Head of caudate nucleus (tissue), 42 donors: ENCODE data around the gene GABBR2.

Experiments used
- DNase-seq, 42 donors: peaks; one replicate each; pipeline versions ENCODE4 v3.0.0 to v3.0.0-alpha.2; 2020 to 2021; ENCODE audit warnings: mixed read lengths in 7 of 42
- intact Hi-C: fragments of 100-400 bp; cut with DNase I; formaldehyde crosslinking; loops from one replicate; pipeline ENCODE4 v1.15.0; 2022

The GABBR2 gene

DNA sequence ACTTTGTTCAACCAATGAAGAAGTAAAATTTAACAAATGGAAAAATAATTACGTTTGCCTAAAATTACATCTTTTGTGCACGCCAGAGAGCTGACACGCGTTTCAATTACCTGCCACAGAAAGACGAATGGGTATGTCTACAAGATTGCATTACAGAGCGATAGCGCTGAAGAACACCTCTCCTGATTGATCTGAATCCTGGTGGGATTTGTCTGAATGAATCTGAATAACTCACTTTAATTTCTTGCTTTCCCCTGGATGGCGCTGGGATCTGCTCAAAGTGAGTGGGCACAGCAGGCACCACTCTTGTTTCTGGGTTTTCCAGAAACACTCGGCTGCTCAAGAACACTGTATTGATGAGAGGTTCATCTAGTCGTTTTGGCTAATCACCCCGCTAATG, 304.5 kb downstream of the GABBR2 start:
- intact Hi-C loops: no loop called here
- DNase-seq: no peak

DNA sequence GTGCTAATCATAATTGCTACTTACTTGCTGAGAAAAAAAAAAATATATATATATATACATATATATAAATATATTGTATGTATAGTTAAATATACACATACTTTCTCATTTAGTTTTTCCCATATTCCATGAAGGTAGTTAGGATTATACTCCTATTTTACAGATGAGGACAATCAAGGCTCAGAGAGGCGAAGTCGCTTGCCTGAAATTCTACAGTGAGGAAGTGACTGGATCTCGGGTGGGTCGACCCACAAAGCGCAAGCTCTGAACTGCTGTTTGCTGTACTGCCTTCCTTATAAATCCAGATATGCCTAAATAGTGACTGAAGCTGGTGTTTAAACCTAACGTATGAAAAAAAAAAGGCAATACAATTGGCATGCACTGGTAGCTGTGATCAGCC, 305.0 kb downstream of the GABBR2 start:
- intact Hi-C loops: no loop called here
- no peak for DNase-seq

DNA sequence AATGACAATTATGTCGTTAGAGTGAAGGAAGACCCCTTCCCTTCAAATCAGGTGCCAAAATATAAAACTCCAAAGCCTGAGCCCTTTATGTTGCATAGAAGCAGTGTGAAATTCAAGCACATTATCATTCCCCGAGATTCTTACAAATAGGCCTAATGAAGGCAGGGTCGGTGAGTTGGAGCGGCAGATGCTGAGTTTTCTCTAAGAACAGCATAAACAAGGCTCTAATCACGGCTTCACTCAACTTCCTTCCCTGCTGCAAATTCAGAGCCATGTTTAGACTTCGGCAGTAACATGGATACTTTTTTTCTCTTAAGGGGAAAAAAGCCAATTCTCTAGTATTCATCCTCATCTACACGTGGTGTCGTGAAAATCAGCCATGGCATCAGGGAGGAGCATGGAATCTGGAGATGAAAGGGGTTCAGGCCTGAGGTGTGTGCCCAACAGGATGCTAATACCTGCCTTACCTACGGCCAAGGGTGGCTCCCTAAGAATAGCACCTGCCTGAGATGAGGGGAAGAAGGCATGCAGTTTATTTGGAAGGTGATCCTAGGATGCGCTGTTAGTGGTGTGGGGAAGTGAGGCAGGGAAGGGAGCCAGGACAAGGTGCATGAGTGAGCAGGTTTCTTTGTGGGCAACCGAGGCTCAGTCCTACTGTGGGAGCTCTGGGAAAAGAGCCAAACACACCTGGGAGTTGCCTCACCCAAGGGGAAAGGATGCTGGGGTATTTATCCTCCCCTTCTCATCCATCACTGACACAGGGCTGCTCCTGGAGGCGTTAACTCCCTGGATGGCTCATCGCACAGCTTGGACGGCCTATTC, 306.5 kb downstream of the GABBR2 start:
- DNase-seq: peak in 1 of 42 donors; percentile 1
- intact Hi-C loops: no loop called here

DNA sequence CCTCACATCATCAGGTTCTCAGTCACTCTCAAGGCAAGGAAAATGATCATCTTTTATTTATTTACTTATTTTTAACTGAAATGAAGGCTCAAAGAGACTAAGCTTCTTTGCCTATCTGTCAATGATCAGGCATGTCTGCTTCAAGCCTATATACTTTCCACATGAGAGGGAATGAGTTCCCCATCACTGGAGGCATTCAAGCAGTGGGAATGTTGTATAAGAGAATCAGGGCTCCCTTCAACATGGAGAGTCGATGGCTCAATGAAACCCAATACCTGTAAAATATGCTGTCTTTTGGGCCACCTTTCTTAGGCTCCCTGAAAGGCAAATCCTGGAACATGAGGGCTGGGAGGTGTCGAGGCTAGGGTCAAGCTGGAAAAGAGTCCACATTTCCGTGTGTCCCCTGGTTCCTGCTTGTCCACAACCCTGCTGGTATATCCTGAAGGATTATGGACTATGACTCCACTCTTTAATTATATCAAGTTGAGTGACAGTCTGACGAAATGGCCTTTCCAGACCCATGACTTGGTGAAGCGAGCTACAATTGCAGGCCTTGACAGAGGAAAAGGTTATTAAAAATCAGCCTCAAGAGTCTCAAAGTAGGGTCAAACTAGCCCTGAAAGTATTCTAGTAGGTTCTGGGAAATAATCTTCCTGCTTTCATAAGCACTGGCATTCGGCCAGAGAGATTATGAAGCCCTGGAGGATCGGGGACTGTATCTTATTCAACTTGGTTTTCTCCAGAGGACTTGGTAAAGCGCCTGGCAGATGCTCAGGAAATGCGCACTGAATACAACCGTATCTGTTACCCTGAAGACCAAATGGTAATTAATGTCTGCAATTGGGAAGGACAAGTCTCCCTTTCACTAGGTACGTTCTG, 307.4 kb downstream of the GABBR2 start:
- DNase-seq: peak in 1 of 42 donors; percentile 0
- intact Hi-C loops: no loop called here

DNA sequence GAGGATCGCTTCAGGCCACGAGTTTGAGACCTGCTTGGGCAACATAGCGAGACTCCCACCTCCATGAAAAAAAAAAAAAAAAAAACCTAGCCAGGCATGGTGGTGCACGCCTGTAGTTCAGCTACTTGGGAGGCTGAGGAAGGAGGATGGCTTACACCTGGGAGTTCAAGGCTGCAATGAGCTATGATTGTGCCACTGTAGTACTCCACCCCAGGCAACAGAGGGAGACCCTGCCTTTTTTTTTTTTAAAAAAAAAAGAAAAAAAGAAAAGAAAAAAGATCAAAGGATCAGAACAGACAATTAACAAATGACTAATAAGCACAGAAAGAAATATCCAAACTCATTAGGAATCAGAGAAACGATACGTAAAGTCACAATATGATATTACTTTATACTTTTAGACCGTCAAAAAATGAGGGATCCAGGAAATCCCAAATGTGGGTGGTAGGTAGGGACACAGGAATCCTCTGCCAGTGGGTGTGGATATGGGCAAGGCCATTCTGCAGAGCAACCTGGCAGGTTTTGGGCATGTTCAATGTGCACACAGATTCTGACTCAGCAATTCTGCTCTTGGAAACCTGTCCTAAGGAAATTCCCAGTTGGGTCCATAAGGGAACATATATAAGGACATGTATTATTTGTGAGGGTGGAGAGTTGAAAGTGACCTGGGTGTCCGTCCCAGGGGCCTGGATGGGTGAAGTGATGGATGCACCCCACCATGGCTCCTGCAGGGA, 308.6 kb downstream of the GABBR2 start:
- no peak for DNase-seq
- intact Hi-C loops: no loop called here

DNA sequence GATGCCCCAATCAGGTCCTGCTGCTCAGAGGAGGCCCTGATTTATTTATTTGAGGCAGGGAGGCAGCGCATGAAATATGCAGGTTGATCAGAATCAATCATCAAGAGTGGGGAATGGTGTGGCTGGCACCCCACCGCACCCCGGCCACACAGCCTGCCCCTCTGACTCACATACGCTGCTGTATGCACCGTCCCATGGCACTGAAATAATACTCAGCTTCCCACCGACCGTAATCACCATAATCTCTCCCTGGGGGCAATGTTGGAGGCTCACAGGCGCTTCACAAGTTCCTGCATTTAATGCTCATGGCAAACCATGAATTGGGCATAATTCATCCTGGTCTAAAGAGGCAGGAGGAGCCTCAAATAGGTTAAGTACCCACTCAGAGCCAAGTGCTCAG, 312.1 kb downstream of the GABBR2 start:
- no peak for DNase-seq
- intact Hi-C loops: no loop called here

DNA sequence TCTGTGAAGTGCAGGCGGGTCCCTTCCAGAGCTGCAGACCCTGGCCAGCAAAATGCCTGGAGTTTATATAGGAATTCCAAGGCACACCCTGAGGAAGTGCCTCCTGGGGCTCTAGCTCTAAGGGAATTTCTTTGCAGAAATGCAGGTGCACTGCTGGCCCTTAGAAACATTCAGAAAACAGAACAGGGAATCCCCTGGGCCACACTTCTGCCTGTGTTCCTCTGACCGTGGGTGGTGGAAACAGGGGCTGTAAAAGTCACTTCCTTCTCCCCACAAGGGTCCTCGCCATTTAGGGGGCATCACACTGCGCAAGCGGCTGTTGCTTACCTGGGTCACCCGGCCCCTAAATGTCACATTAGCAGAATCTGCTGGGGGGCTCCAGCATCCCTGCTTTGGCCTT, 312.5 kb downstream of the GABBR2 start:
- intact Hi-C loops: no loop called here
- DNase-seq: no peak

DNA sequence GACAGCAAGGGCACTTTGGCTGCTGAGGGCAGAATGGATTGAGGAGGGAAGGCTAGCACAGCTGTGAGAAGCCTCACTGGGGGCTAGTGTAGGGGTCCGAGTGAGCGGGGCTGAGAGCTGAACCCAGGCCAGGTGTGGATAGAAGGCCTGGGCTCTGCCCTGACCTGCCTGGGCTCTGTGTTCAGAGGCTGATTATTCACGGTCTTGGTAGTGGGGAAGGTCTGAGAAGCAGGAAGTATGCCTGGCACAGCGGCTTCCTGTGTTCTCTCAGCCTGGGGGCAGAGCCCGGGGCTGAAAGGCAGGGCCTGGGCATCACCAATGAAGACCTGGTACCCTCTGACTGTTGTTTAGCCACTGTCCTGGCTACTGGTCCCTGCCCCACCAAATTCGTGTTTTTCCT, 316.9 kb downstream of the GABBR2 start:
- no peak for DNase-seq
- intact Hi-C loops: no loop called here

DNA sequence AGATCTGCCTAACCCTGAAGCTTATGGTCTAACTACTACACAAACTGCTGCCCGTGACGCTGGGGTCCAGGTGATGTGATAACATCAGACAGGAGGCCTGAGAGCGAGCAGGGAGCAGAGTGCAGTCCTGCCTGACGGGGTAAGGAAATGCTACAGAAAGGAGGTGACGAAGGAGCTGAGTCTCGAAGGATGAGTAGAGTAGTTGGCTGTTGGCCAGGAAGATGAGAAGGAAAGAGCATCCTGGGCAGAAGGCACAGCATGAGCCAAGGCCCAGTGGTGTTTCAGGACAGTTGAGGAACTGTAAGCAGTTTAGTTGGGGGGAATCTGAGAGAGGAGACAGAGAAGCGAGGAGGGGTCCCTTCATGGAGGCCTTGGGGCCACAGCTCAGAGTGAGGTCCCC, 317.3 kb downstream of the GABBR2 start:
- intact Hi-C loops: no loop called here
- no peak for DNase-seq

DNA sequence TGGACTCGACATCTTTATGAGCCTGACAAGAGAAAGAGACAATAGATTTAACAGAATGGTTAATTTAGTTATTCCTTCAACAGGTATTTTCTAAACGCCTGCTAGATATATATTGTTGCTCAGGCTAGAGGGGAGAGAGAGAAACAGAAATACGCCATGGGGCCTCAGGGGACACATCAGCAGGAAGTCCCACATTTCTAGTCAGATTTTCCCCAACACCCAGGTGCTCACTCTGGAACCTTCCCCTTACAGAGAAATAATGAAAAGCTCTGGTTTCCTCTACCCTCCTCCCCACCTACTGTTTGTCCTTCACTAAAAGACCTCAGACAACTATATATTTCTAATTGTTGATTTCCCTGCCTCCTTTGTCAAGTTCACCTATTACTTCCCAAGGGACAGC, 323.0 kb downstream of the GABBR2 start:
- DNase-seq: no peak
- intact Hi-C loops: no loop called here

DNA sequence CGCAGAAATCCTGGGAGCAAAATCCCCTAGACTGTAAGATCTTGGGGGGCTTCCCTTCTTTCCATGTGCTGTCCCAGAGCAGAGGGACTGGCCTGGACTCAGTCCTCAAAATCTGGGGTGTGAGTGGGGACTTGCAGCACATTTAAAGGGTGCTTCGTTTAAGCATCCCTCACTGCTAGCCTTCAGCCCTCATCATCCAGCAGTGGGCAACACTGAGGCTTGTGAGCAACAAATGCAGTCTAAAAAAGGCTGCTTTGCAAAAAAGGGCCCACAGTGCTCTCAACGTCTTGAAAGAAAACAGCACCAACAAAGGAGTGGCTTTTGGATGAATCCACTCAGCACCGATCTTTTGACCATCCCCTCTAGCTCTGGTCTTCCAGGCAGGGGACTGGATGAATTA, 325.0 kb downstream of the GABBR2 start:
- intact Hi-C loops: no loop called here

DNA sequence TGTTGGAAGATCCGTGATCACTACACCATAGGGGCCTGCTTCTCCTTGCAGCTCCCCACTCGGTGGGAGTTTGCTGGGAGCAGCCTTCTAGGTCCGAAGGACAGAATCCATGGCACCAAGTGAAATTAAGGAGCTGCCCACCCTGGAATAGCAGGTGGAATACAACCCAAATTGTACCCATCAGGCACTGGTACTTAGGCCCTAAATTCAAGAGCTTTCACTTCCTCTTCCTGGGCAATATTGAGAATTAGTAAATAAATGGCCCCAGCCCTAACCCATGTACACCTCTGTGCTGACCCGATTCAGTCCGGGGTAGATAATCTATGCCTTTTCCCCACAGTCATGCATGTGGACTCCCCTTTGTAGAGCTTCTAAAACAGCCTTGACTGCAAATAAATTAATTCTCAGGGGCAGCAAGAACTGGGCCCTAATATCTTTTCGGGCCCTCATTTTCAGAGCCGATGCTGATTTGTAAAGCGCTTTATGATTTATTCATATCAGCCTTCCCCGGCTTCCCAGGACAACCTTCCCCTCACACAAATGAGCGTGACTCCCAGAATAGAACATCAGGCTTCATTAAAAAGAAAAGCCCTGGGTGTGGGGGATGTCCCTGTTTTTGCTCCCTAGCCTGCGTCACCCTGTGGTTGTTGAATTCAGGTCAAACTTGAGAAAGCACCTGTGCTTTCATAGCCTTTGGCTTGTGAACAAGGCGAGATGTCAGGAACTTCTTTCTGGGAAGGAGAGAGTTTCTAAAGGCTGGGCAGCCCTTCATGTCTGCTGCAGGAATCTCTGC, 327.2 kb downstream of the GABBR2 start:
- intact Hi-C loops: no loop called here
- no peak for DNase-seq

More for the DNA sequence above, 325.0 kb downstream of the GABBR2 start:
- DNase-seq: no peak

DNA sequence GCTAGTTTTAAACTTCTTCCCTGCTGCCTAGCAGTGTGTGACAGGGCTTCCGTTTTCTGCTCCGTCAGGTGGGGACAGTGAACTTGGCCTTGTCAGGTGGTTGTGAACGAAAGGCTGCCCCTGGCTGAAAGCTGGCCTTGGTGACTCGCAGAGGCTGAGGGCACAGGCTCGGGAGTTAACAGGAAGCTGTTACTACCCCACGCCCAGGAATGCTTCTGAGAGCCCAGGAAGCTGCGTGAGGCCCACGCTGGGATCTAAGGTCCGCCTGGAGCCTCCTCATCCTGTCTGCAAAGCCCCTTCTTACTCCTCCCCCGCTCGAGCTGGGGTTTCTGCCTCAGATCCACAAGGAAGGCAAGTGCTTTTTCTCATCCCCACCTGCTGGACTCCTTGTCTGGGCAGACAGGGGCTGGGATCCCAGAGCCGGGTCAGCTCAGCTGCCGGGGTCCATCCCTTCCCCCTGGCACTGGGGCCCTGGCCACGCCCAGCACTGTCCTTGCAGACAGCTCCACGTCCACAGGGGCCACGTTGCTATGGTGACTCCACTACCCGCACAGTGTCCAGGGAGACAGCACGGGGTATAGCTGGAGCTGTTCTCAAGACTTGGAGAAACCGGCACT, 328.6 kb downstream of the GABBR2 start:
- intact Hi-C loops: no loop called here
- no peak for DNase-seq

DNA sequence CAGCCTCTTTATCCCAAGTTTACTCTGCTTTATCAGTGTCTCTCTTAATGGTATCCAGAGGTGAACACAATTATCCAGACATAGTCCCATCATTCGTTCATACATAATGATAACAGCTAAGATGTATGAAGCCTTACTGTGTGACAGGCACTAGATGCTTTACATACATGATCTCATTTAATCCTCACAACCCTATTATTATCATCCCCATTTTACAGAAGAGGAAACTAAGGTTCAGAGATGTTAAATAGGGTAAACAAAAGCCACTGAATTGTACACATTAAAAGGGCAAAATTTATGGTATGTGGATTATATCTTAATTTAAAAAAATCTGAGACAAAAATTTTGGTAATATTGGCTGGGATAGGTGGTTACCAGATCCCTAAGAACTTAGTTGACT, 329.2 kb downstream of the GABBR2 start:
- DNase-seq: no peak
- intact Hi-C loops: no loop called here

DNA sequence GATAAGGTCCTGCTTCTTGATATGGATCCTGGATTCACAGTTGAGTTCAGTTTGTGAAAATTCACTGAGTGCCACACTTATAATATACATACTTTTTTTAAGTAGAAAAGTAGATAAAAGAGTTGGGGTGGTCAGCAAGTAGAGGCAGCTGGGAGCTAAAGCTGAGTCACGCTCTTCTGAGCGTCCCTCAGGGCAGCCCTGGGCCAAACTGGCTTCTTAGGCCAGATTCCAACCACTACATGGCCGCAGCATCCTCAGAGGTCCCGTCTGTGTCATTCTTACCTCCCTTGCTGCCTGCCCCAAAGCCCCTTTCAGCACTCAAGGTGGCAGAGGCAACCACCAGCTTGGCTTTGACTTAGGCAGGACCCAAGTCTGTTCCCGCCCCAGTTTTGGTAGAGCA, 329.9 kb downstream of the GABBR2 start:
- no peak for DNase-seq
- intact Hi-C loops: no loop called here

DNA sequence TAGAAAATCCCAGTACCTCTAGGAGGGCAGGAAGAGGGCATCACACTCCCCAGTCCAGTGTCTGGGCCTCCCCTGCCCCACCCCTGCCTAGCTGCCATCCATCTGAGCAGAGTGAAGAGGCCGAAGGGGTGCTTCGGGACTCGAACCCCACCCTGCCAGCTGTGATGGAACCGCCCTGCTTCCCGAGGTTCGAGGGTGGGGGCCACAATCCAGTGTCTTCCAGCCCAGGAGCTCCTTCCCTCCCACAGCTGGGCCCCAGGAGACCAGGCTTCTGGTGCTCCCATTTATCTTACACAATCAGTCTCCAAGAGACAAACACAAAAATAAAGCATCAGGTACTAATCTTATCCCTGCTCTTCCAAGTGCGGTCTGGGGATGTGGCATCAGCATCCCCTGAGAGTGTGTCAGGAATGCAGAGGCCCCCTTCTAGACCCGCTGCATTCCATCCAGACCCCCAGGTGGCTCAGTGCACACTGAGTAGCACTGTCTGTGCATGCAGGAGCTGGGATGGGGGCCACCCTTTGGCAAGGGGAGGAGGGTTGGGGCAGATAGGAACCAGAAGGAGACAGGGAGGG, 330.4 kb downstream of the GABBR2 start:
- intact Hi-C loops: no loop called here
- no peak for DNase-seq

DNA sequence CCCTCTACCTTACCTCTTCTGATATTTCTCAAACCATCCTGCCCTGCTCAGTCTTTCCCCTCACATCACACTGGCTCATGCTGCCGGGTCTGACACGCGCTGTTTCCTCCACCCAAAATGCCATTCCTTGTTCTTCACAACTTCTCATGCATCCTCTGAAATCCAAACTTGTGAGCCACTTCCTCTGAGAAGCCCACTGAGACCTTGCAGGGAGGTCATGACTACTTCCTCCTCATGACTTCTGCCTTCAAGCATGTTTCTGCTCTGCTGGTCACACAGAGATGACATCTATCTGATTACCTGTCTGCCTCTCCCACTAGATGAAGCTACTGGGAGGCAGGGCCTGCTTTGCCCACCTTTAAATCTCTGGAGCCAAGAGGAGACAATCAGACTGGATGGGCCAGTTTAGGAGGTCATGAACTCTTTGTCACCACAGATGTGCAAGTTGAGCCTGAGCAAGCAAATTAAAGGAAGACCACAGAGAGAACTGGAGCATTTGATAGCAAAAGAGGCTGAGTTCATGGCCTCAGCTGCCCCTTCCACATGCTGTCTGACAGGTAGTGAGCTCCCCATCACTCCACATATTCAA, 333.5 kb downstream of the GABBR2 start:
- intact Hi-C loops: no loop called here
- DNase-seq: no peak
